ENCODE results near the gene PODXL2. TPM values are rescaled to one million over a fixed set of nuclear protein-coding genes. Genes with fewer than 3 reads are reported as not detected.

Gene PODXL2
- total RNA-seq, 1 donor from 2014 or later, result 1.0 TPM

DNA sequence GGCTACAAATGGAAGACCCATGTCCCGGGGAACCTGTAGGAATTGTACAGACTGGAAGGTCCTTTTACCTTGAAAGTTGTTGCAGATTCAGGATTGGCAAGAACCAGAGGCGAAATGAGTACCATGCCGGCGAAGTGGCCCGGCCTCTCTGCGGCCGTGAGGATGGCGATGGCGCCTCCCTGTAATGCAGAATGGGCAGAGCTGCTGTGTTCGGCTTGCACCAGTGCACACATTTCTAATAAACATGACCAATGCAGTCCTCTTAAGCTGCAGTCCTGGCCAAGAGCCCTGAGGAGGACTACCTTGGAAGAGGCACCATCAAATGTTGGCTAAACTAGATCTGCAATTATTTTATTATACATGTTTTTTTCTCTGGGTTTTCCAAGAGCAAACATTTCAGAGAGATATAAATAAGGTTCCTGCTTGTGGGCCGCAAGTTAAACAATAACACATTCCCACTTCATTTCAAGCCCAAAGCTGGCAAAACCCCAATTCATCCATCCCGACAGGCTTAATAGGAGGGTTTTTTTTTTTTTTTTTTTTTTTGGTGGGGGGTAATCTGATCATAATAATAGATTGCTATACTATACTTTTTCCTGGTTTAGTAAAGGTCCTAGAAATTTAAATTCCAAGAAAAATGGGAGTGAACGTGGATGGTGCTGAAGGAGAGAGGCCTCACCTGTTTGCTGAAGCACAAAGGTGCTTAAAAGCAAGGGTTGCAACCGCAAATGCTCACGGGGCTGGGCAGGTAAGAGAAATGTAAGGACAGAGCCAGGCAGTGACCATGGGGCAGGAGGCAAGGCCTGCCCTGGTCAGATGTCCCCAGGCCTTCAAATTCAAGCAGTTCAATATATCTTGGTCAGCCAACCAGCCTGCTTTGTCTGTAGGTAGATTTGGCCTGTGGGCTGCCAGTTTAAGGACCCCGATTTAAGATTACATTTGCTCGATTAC is 92.3 kb downstream of the PODXL2 start:
- DNase-seq (ENCODE audit: low read depth in 2 of 2), result no peak

DNA sequence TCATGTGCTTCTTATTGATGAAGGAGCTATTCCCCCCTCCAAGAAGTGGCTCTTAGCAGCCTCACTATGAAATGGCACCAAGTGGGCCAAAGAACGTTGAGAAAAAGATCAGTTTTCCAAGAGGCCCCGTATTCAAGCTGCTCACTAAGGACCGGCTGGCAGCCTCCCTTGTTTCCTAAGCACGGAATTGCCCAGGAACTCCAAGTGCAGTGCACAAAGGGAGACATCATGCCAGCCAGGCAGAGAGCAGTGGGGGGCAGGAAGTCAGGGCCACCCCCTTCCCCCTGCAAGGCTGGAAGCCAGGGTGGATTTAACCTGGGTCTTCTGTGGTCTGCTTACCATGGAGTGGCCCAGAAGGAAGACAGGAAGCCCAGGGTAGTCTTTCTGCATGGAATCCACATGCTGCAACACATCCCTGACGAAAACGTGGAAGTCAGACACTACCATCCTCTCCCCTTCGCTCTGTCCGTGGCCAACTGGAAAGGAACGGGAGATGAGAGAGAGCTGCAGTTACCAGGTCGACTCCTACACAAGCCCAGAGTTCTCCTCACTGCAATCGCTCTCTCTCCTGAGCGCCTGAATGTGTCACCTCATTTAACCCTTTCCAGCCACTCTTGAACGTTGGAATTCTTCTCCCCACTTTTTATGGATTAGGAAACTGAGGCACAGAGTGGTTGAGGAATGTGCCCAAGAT is 93.3 kb downstream of the PODXL2 start:
- DNase-seq (ENCODE audit: low read depth in 2 of 2), result no peak

Other genes with a start within 250 kb of the PODXL2 start
- 23.1 and 30.7 TPM in 2 replicates for gene TPRA1, start 38.5 kb upstream of the PODXL2 start, total RNA-seq
- 38.1 and 58.0 TPM in 2 replicates for gene MCM2, start 30.8 kb upstream of the PODXL2 start, total RNA-seq
- gene ABTB1, start 43.8 kb downstream of the PODXL2 start, total RNA-seq, result 7.2 and 12.8 TPM in 2 replicates
- gene MGLL, start 193.3 kb downstream of the PODXL2 start, total RNA-seq, result 30.1 and 33.4 TPM in 2 replicates